Measurements from ENCODE around the gene KLHL29.

KLHL29 gene

DNA sequence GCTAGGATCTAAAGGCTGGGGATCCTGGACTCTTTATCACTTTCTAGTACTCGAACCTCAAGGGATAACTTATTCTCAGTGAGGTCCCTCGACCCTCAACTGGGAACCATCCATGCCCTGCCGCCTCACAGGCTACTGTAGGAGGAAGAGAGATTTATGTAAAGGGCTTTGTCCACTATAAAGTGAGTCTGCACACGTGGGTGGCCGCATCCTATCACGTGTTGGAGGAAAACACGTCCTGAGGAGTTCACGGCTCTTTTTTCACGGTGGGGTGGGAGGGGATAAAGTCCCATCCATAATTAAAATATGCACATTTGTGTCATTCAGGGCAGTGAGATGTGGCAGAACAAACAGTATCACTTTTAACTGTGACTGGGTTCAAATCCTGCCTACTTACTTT lies 176.6 kb downstream of the KLHL29 start:
- no peak for DNase-seq

DNA sequence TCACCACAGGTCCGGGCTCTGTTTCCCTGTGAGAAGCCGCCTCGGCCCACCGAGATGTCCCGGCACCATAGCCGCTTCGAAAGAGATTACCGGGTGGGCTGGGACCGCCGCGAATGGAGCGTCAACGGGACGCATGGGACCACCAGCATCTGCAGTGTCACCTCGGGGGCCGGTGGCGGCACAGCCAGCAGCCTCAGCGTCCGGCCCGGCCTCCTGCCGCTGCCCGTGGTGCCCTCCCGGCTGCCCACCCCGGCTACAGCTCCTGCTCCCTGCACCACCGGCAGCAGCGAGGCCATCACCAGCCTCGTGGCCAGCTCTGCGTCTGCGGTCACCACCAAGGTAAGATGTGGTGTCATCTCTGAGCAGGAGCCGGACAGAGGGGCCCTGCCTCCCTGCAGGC lies 177.2 kb downstream of the KLHL29 start:
- no peak for DNase-seq

DNA sequence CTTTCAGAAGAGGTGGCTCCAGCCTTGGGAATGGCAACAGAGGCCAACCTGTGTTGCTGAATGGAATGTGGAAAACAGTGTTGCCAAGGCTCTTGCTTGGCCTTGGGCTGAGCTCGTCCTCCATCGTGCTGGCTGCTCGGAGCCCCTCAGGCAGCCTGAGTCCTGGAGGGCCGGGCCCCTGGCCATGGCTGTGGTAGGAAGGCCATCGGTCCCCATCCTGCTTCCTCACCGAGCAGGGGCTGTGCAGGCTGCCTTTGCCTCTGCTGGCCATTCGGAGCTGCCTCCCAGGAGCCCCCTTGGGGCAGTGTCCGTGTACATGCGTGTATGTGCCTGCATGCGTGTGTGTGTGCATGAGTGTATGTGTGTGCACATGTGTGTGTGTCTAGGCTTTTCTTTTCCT lies 178.2 kb downstream of the KLHL29 start:
- no peak for DNase-seq

DNA sequence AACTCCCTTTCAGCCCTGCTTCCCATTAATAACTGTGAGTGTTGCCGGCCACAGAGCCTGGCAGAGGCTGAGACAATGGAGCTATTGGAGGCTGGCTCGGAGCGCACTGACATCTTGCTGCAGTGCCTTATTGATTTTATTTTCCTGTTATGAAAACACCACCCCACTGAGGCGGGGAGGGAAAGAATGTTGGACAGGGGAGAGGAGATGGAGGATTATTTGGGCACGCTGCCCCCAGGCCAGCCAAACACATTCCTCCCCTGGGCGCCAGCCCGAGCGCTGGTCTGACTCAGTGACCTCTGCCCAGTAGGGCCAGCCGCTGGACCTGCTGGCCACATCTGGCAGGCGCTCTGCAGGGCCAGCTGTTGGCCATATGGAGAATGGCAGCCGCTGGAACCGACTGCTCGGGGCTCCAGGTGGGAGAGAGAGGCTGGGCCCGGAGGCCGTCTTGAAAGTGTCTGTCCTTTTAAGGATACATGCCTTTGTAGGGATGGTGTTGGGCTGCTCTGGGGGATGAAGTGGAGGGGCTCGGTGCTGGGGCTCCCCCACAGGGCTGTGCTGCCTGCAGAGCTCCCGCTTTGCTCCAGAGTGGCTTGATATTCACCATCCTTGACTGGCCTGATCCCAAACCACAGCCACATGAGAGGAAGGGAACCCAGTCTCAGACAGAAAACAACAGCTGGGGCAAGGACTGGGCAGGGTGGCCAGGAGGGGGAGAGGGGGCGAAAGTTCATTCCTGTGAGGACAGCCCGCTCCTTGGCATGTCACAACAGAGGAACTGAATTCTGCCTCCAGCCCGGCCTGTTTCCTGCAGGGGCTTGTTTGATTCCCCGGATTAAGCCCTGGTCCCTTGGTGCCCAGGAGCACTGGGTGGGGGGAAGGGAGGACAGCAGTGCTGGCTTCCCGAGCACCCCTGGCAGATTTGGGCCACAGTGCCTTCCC lies 179.0 kb downstream of the KLHL29 start:
- DNase-seq: no peak

DNA sequence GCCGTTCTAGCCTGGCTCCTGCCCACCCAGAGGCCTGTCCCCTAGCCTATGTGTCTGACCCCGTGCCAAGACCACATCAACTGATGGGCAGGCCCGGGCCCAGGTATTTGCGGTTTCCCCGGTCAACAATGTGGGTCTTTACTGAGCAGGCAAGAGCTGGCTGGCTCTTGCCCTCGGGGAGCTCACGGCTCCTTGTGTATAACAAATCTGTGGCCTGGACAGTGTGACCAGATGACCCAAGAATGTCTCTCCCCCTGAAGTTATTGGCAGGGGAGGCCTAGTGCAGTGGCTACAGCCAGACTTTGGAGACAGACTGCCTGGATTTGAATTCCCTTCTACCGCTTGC lies 179.6 kb downstream of the KLHL29 start:
- DNase-seq: no peak

DNA sequence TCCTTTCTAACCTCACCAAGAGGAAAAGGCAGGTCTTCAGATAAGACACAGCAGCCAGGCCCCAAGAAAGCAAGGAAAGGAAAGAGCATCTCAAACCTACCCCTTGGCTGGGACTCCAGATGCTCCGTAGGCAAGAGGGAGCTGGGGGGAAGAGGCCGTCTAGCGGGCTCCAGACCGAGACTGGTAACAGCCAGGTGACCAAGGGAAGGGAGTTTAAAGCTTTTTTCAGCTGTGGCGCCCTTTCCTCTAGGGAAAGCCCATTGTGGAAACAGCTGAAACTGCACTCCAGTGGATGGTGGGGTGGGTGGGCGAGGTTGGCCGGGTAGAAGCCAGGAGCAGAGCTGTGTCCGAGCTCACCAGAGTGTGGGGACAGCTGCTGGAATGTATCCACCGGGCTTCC lies 180.4 kb downstream of the KLHL29 start:
- no peak for DNase-seq

DNA sequence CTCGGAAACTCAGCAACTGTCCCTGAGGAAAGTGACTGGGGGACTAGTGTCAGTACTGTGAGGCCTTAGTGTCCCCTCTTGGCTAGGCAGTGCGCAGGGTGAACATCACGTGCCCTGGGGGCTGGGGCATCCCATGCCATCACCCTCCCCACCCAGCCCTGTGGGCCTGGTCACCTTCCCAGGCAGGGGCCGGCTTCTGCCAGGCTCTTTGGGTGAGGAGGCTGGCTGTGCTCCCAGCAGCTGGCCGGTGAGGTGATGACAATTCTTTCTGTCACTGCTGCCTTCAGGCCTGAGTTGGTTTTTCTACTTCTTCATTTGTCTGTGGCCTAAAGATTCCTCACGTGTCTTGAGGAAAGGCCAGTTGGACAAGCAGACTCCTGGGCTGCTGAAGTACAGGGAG lies 180.8 kb downstream of the KLHL29 start:
- DNase-seq: no peak

DNA sequence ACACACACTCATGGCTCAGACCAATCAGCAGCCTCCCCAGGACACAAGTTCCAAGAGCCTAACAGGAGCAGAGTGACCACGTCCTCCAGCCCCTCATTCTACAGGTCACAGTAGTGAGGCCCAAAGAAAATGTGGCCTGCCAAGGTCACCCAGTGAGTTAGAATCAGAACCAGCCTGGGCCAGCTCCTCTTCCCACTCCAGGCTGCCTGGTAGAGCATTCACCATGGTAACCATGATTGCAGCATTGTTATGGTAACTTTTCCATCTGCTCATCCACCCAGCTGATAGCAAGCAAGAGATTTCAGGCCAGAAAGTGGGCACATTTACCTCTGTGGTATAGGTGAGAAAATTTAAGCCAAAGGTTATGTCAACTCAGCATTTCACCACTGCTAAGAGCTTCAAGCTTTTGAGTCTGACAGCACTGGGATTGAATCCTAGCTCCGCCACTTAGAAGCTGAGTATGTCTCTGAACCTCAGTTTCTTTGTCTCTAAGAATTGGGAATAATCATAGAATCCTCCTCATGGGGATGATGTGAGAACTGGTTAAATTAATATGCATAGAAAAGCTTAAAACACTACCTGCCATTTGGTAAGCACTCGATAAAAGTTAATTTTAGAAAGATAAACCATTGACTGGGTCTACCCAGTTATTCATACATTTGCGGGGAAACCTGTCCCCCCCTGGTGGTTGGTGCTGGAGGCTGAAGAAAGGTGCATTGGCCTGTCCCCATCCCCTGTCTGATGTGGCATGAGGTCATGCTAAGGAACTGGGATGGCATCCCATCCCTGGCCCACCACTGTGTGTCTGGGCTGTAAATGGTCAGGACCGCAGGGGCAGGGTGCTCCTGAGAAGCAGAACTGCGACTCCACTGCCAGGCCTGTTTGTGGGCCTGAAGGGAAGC lies 181.5 kb downstream of the KLHL29 start:
- no peak for DNase-seq

DNA sequence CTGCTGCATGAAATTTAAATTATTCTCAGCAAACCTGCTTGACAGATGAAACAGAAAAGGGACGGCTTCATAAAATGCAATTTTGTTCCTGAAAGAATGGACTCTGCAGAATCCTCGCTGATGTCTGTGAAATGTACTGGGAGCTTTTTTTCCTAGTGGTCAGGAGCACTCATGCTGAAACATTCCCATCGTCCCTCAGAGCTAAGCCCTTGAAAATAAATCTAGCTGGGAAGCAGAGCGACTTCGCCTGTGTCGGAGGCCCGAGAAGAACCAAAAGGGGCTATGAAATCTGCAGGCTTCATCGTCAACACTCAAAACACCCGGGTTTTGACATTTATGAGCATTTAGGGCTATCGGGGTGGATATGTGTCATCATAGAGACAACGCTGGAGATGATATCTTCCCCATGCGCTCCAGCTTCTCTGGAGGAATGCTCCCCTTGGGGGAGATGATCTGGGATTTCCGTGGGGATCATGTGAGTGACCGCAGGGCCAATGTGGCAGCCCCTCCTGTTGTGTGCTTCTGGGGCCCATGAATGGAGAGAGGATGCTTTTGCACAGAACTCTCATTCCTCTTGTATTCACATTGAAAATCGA lies 182.3 kb downstream of the KLHL29 start:
- no peak for DNase-seq

DNA sequence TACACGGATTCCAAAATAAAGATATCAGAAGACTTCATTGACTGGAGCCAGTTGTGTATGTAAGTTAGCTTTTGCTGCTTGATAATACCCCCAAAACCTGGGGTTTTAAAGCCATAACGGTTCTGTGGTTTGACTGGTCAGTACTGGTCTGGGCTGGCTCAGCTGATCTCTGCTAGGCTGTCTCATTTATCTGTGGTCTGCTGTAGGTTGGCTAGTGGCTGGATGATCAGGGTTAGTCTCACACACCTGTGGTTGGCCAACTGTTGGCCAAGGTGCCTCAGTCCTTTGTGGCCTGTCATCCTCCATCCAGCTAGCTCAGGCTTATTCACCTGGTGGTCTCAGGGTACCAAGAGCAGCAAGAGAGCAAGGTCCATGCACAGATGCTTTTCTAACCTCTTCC lies 183.2 kb downstream of the KLHL29 start:
- DNase-seq: no peak

DNA sequence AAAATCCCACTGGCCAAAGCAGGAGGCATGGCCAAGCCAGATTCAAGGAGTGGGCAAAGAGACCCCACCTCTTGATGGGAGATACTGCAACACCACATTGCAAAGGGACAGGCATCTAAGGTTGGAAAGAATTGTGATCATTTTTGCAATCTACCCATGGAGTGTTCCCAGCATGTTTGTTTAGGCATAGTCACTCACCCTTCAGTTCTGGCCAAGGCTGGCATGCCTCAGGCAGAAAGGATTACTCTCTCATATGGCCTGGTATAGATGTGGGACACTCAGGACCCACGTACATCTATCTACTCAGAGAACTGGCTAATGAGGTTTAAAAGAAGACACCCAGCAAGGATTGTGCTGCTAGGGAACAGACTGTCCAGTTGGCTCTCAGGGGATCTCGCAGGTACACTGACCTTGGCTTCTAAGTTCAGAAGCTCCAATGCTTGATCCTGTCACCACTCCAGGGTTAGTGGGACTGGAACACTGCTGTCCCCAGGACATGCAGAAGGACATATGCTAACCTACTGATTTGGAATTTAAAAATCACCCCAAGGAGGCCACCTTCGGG lies 183.7 kb downstream of the KLHL29 start:
- no peak for DNase-seq

DNA sequence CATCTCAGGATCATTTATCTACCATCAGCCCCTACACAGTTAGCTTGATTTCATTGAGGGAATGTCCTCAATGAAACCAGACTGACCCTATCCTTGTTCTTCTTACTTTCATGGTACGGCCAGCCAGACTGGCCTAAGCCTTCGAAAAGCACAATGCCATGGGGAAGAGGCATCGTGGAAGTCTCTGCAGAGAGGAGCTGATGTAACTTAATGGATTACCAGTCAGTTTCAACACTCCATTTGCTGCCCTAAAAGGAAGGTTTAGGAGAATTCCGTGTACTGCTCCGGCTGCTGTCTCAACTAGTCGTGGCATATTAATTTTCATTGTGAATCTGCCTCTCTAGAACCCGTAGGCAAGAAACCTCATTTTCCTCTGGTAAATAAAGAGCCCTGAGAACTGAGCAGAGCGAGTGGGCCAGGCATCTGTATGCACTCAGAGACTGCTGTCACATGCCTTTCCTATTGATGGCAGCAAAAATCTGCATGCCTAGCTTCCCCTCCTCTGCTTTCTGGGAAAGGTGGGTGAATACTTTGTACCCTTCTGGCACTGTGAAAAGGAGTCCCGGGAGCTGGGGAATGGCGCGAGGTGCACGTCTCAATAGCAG lies 184.9 kb downstream of the KLHL29 start:
- DNase-seq: no peak

DNA sequence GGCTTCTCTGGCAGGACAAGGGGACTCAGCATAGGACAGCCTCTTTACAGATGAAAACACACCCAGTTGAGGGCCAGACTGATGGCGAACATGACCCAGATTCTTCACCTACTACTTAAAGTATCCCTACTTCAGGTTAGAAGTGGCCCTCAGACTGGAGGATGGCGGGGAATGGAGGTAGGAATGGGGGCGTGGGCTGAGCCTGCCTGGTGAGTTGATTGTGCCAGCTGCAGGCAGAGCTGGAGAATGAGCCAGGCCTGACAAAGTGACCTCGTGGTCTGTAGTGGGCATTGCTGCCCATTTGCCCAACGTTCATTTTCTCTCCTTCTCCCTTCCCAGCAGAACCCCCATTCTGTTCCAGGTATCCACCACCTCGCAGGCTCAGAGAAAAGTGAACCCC lies 186.1 kb downstream of the KLHL29 start:
- DNase-seq: no peak

DNA sequence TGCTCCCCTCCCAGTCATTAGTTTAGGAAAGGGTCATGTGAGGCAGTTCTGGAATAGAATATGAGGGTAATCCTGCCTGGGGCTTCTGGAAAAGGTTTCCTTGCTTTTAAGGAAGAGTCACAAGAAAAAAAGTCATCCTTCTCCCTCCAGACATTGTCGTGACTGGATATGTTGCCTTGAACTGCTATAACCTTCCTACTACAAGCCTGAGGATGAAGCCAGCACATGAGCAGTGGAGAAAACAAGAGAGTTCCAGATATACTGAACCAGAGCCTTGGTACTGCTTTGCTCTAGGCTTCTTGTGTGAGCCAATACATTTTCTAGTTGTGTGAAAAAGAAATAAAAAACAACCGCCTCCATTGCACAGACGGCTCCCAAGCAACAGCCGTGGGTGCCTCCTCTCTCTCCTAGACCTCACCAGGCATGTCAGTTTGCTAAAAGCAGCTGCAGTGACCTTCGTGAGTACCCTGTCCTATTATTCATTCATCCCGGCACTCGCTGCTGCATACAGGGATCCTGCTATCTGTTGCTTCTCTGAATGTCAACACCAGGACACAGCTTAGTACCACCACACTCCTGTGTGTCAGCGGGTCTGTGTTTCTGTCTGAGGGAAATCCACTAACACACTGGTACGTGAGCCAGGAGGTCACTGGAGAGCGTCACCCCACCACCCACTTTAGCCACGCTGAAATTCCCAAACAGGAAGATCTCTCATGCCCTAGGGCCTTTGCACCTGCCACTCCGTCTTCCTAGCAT lies 186.7 kb downstream of the KLHL29 start:
- no peak for DNase-seq

DNA sequence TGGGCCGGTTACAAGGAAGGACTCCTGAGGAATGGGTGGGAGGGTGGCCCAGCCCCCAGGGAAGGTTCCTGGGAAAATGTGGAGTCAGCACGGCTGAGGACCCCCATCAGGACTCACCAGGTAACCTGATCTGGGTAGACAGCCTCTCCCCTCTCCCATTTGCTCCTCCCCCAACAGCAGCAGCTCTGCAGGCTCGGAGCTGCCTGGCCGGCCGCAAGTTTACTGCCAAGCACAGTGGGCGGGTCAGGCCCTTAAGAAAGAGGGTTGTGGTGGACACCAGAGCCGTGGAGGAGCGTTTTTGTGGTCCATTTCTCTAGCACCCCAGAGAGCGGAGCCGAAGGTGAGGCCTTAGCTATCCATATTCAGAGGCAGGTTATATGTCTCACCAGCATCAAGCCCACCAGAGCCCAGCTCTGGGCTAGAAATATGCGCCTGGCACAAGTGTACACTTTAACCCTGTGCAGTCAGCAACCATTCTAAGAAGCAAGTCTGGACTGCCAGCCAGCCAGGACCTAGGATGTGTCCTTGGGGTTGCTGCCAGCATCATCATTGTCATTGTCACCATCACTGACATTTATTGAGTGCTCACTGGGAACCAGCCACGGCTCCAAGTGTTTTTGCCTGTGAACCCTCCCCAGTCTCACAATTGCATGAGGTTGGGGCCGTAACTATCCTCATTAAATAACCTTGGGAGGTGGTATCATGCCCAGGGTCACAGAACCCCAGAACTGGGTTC lies 190.1 kb downstream of the KLHL29 start:
- DNase-seq: no peak

DNA sequence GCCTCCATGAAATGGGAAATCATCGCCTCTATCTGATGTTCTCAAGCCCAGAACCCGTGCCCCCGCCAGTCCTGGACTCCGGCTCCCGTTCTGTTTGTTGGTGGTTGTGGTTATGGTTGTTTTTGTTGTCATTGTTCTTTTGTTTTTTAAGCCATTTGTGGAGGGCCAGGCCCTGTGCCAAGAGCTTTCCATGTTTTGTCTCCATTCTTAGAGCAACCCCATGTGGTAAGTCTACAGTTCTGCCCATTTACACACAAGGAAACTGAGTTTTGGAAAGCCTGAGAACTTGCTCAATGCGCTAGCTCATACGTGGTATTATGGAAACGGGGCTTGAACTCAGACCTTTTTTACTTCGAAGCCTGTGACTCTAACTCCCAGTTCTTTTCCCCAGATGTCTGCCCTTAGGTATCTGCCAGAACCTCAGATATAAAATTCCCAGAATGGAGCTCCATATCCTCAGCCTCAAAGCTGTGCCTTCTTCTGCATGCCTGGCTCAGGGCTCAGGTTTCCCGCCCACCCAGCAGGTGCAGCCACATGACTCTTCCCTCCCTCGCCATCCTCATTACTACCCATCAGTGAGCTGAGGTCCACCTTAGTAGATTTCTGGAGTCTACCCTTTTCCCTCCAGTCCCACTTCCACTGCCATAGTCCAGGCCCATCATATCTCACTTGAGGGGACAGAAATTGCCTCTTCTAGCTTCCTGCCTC lies 194.1 kb downstream of the KLHL29 start:
- no peak for DNase-seq

DNA sequence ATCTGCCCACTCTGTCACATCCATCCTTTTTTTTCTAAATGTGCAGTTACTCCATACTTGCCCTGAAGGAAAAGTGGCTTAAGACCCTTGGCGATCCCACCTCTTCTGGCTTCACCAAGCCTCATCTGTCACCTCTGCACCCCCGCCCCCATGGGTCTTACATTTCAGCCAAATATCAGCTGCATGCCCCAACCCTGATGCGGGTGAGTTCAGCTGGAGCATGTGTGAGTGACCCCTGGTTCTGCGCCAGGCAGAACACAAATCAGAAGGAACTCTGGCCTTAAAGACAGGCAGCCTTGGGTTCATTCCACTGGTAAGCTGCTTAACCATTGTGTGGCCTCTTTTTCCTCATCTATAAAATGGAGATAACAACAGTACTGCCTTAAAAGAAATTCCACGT lies 194.7 kb downstream of the KLHL29 start:
- no peak for DNase-seq

DNA sequence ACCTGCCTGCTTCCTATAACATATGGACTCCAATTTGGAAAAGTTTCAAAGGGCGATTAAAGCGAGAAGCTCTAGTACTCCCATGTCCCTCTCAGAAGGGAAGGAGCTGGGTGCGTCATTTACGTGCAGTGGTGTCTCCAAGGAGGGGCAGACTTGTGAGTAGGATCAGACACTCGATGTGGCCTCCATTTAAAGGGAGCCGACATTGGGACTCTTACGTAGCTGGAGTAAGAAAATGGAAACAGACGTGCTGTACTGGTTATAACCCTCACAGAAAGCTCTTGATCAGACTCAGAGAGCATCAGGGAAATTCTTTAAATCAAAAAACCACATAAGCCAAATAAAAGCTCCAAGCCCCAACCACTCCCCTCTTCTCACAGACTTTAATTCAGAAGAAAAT lies 198.5 kb downstream of the KLHL29 start:
- no peak for DNase-seq

DNA sequence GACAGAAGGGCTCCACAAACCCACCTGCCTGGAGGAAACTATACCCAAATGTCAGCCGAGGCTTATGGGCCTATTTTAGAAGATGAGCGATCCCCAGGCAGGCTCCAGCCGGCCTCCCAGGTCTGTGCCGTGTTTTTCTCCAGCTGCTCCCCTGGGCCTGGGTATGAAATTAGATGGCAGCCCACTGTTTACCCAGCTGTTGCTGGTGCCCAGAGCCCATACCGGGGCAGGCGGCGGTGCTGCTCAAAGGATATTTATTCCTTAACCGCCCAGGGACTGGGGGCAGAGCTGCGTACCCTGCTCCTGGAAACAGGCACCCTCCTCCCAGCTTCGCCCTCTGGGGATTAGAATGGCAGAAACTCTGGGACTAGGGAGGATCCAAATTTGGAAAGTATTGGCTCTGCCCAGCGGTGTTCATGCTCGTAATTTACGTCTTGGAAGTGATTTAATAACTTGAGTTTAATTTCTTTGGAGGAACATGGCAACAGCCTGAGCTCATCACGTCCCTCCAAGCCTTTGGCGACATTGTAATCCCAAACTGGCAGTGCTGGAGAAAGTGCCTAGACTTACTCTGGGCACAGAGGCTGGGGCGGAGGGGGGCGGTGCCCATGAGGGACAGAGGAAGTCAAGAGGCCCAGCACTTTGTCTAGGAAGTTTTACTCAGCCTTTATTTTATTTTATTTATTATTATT lies 199.2 kb downstream of the KLHL29 start:
- DNase-seq: peak; percentile 68

Measured in NCI-H1436 (cell line).